GM18868 (cell line): ENCODE results near the gene CCDC137.

Experiments
- ATAC-seq: cut with Tn5 transposase; IDR thresholded peaks from one replicate; pipeline ENCODE4 v1.9.1; 2021; ENCODE audit warnings: mild to moderate bottlenecking, moderate library complexity; ENCODE audit not compliant: unreplicated experiment

Gene CCDC137

DNA sequence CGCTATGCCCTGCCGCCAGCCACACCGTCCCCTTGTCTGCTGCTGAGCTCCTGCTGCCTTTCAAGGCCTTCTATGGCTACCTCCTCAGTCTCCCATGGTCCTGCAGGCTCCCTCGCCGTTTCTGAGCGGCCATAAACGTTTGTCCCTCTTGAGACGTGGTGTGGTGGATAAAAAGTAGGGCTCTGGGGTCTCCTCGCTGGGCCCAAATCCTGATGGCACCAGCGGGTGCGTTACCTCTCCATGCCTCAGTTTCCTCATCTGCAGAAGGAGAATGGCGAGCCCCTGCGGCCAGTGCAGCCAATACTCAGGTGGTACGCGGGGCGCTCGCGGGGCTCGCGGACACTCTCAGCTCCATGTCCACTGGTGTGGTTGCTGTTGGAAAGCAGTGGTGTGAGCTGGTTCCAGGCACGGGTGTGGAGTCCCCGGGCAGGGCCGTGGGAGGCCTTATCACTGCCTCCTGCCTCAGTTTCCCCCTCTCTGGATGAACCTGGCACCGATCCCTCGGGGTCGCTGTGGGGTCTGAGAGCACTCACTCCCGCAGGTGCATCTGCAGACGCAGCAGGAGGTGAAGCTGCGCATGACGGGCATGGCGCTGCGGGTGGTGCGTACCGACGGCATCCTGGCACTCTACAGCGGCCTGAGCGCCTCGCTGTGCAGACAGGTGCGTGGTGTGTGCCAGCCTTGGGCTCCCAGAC, 48.0 kb downstream of the CCDC137 start:
- ATAC-seq, result no peak

DNA sequence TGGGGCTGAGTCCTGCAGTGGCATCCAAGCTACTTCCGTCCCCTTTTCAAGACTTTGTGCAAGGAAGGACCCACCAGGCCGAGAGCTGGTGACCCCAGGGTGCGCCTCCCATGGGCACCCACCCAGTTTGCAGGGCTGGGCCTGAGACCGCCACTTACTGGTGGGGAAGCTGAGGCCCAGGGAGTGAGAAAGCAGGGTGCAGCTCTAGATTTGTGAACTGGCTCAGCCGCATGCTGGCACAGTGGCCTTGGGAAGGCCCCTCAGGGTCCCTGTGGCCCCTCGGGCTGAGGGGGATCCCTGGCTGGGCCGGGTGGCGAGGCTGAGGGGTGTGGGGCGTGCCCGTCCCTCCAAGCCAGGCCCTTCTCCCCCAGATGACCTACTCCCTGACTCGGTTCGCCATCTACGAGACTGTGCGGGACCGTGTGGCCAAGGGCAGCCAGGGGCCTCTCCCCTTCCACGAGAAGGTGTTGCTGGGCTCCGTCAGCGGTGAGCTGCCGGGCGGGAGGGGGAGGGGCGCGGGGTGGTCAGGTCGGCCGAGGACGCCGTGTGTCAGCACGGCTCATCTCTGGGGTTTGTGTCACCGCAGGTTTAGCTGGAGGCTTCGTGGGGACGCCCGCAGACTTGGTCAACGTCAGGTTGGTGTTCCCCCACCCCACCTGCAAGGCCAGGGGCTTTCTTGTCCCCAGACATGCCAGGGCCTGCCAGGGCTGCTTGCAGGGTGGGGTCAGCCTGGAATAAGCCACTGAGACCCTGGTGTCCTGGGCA, 48.8 kb downstream of the CCDC137 start:
- no peak for ATAC-seq

DNA sequence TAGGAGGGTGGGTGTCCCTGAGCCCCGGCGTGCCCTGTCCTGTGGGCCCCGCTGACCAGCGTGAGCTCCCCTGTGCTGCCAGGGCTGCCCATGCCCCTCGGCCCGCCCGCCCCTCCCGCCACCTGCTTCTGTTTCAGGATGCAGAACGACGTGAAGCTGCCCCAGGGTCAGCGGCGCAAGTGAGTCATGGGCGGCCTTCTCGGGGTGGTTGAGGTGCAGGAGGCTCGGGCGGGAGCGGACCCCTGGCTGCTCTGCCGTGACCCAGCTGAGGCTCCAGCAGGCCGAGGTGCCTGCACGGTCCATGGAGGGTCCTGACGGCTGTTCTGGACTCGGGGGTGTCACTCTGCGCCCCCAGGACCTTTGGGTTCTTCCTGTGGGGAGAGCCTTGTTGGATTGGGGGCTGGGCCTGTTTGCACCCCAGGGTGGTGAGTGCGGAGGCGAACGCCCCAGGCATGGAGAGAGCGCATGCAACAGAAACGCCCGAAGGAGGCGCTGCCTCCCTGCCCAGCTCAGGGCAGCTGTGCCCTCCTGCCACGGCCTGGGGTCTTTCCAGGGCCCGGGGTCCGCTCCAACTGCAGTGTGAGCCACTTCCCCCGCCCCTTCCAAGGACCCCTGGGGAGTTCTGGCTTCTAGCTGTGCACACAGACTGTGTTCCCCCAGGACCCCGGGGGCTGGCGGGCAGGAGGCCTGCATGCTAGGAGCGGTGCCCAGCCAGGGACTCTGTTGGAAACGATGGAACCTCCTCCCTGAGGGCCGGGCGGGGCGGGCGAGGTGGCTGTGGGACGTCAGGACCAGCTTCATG, 49.5 kb downstream of the CCDC137 start:
- no peak for ATAC-seq

DNA sequence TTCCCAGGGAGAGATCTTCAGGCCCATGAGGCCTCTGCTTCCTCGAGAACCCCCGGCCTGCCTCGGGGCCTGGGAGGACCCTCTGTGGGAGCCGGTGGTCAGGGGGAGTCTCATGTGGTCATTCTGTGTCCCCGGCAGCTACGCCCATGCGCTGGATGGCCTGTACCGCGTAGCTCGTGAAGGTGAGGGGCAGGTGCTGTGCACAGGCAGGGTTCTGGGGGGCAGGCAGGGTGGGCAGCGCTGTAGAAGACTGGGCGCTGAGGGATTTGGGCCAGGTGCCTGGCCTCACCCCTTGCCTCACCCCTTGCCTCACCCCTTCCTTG, 50.1 kb downstream of the CCDC137 start:
- ATAC-seq, result no peak

DNA sequence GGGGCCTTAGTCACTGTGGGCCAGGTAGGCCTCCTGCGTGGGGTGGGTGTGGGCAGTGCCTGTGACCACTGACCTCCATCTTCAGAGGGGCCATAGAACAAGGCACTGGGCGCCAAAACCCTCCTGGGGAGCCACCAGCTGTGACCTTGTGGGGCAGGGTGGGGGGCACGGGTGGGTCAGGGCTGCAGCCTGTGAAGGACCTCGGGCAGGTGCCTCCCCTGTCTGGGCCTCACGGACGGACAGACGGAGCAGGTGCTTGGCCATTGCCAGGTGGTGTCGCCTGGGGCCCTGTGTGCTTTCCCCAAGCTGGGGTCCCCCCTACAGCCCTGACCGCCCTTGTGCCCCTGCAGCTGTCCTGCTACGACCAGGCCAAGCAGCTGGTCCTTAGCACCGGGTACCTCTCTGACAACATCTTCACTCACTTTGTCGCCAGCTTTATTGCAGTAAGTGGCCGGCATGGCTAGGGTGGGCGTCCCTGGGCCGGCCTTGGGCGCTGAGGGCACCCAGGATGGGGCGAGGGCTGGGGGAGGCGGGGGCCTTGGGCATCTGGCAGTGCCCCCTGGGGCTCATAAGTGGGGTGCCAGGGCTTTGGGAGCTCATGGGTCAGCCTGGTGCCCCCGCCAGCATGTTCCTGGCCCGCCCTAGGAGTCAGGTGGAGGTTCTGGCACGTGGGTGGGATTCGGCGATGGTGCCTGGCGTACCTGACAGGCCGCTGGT, 50.7 kb downstream of the CCDC137 start:
- no peak for ATAC-seq

DNA sequence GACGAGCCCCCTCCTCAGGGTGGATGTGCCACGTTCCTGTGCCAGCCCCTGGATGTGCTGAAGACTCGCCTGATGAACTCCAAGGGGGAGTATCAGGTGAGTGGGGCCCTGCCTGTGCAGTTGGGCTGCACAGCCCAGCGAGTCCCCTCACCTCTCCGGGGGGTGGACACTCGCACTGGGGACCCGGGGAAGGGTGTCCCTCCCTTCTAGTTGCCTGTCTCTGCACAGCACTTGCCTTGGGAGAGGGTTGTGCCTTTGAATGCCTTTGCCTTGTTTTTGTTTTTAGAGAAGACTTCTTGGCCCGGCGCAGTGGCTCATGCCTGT, 51.2 kb downstream of the CCDC137 start:
- ATAC-seq, result no peak

DNA sequence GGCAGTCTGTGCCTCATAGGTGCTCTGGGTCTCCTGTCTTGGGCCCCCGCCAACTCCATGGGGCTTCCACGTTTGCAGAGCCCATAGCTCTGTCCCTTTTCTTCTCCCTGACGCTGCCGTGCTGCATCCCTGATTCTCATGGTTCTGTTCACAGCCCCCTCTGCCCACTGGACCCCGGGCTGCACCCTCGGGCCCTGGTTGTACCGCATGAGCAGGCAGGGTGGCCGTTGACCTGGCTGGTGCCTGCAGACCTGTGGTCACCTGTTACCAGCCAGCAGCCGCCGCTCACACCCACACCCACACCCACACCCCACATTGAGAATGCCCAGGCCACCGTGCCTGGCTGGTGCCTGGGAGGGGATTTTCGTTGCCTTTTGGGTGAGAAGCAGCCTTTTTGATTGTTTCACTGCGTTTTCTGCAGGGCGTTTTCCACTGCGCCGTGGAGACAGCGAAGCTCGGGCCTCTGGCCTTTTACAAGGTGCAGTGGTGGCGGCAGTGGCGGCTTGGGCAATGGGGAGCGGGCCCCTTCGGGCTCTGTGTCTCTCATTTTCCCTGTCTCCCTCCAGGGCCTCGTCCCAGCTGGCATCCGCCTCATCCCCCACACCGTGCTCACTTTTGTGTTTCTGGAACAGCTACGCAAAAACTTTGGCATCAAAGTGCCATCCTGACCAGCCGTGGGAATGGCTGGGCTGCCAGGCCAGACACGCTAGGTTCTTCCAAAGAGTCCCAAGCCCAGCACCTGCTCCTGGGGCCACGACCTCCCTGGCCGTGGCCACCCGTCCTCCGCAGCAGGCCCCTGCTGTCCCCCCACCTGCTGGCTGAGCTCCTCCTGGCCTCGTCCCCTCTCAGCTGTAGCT, 53.1 kb downstream of the CCDC137 start:
- no peak for ATAC-seq

DNA sequence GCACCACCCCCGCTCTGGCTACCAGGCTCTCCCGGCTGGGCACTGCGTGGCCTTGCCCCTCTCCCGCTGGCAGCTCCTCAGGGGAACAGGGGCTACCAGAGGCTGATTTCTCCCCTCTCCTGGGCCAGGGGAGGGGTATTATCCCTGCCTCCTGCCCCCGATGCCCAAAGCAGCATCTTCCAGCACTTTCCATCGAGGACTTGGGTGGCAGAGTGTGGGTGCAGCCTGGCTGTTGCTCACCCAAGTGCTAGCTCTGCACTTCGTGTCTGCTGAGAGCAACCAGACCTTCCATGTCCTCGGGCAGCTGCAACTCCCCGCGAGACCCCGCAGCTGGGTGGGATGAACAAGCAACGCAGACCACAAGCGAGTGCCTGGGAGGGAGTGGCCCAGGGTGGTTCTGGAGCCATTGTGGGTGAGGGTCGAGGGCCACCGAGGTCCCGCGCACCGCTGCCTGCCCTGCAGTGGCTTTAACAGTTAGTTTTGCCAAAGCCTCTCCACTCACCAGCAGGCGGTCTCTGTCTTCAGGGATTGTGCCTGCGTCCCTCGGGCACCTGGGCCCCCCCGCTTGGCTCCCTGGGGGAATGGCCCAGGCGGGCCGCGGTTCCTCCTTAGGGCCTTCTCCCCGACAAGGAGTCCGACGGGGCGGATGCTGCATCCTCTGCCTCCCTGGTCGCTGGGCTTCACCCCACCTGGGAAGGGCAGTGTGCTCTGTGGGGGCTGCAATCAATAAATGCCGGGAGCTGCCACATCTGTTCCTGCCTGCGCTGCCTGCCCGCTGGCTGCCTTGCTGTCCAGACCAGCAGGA, 53.9 kb downstream of the CCDC137 start:
- ATAC-seq, result no peak

DNA sequence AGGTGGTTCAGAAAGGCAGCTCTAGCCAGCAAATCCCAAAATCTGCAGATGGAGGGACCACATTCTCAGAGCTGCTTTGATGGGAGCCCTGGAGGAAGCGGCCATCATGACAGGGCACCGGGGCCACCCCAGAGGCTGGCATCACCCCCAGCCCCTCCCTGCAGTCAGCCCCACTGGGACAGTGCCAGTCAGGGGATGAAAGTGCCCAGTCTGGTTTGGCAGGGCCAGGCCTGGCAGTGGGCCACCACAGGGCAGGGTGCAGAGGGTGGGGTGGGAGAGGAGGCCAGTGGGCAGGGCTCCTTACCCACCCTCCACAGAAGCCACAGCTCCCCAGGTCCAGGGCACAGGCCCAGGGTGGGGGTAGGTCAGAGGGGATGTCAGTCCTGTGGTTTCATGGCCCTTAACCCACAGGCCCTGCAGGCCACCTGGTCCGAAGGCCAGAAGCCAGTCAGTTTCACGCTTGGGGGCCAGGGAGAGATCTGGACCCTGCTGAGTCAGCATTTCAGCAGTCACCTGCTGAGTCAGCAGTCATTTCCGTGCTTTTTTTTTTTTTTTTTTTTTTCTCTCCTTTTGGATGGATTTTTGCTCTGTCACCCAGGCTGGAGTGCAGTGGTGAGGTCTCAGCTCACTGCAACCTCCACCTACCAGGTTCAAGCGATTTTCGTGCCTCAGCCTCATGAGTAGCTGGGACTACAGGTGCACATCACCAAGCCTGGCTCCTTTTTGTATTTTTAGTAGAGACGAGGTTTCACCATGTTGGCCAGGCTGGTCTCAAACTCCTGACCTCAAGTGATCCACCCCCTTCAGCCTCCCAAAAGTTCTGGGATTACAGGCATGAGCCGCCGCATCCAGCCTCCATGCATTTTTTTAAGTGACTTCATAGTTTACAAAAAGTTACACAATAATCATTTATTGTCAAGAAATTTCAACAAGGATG, 55.9 kb downstream of the CCDC137 start:
- no peak for ATAC-seq
